Upper lobe of left lung (tissue), 6 donors: ENCODE data around the gene SPINDOC. TPM values are rescaled to one million over a fixed set of nuclear protein-coding genes. Genes with fewer than 3 reads are reported as not detected.

Experiments
- ATAC-seq, 2 donors: fragments of 200-7000 bp; cut with Tn5 transposase; one replicate each; pipeline ENCODE4 v1.9.1; 2022; ENCODE audit warnings: mild to moderate bottlenecking in 2 of 2, moderate library complexity in 2 of 2; ENCODE audit not compliant: low FRiP score in 2 of 2
- DNase-seq, 2 donors: peaks; one replicate each; pipeline ENCODE4 v3.0.0-alpha.2; 2019 to 2020
- H3K27ac ChIP-seq, 4 donors: fragments of 200-600 bp; sonication (generic); one replicate each; pipeline ENCODE4 v1.5.1; 2016 to 2019
- H3K27me3 ChIP-seq, 4 donors: fragments of 200-600 bp; sonication (generic); one replicate each; pipeline ENCODE4 v1.5.1; 2017 to 2019
- H3K36me3 ChIP-seq, 4 donors: fragments of 200-600 bp; sonication (generic); one replicate each; pipeline ENCODE4 v1.5.1; 2016 to 2019
- H3K4me1 ChIP-seq, 4 donors: fragments of 200-600 bp; sonication (generic); one replicate each; pipeline ENCODE4 v1.5.1; 2018 to 2019
- H3K4me3 ChIP-seq, 4 donors: fragments of 200-600 bp; sonication (generic); one replicate each; pipeline ENCODE4 v1.5.1; 2017 to 2019; ENCODE audit warnings: mild to moderate bottlenecking in 2 of 4, moderate library complexity in 1 of 4
- H3K9me3 ChIP-seq, 4 donors: fragments of 200-600 bp; sonication (generic); one replicate each; pipeline ENCODE4 v1.5.1; 2018 to 2019
- EP300 ChIP-seq, 4 donors: sonication (generic); formaldehyde crosslinking; IDR thresholded peaks; one replicate each; pipeline ENCODE4 v1.5.1; 2017; ENCODE audit warnings: antibody characterized with exemption in 4 of 4, control low read depth in 2 of 4
- POLR2A ChIP-seq, 4 donors: fragments of 450-650 bp; IDR thresholded peaks; one replicate each; pipeline ENCODE4 v1.5.1; 2016 to 2017; ENCODE audit warnings: antibody characterized with exemption in 4 of 4, mild to moderate bottlenecking in 2 of 4
- POLR2AphosphoS5 ChIP-seq, 2 donors: sonication (generic); formaldehyde crosslinking; IDR thresholded peaks; one replicate each; pipeline ENCODE4 v1.5.1; 2017; ENCODE audit warnings: antibody characterized with exemption in 2 of 2
- WGBS, 2 donors: methylation state at CpG; one replicate each; pipeline ENCODE4 v1.1.5; 2017 to 2018; 5-methylcytosine and 5-hydroxymethylcytosine counted together
- total RNA-seq, 6 donors: library from RNA; depleted of rRNA in 4 of 6; stranded (reverse); fragments of >200 nt in 4 of 6; gene quantifications; one replicate each; pipeline versions ENCODE4 v1.1.0 to v1.2.1, GENCODE V29; 2016 to 2021
- TF ChIP-seq, protein P1 (sequence below), 6 experiments: fragments of 450-650 bp in 4 of 6; fragments of 200-600 bp in 2 of 6; sonication (generic) in 2 of 6; IDR thresholded peaks; one replicate each; pipeline ENCODE4 v1.5.1; 2016 to 2019; ENCODE audit warnings: antibody characterized with exemption in 6 of 6
- donor health status: DM: no; HTN: no; CAD: no; lungs with moderate emphysema.
- donor health status: DM: no; HTN: yes; CAD: no; lungs with severe emphysema.

The SPINDOC gene
- total RNA-seq, 6 donors from 2014 or later: 9.0 to 22.5 (median 16.3) TPM

DNA sequence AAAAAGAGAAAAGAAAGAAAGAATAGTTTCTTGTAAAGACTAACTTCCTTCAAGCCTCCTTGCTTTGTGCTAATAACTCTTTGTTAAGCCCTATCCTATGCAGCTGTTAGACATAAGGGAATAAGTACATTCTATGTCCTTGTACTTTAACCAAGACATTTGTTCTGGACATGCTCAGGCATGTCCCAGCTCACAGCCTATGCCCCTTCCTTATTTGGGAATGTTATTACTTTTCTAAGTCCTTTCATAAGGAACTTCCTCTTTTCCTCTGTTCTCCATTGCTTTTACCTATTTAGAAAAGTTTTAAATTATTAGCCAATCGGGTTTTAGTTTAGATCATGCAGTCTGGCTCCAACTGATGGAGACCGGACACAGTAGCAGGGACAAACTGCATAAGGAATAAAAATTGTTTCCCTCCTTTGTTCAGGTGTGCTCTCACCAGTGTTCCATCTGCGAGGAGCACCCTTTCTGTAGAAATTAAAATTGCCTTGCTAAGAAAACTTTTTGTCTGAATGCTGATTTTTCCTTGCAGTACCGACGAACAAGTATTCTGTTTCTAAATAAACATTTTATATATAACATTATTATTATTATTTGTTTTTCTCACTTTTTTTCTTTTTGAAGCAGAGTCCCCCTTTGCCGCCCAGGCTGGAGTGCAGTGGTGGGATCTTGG lies 21.6 kb upstream of the SPINDOC start:
- Histone ChIP-seq H3K27ac (no peak overlapping the region), H3K27me3 (no peaks in the 10 kb centered on the region), H3K9me3 (peaks cover 0 to 19% (median 15%) of the 10 kb centered on the region in 4 donors), H3K36me3 (no peaks in the 10 kb centered on the region), H3K4me3 (no peak overlapping the region), H3K4me1 (no peaks in the 10 kb centered on the region)
- TF ChIP-seq, protein P1, sequence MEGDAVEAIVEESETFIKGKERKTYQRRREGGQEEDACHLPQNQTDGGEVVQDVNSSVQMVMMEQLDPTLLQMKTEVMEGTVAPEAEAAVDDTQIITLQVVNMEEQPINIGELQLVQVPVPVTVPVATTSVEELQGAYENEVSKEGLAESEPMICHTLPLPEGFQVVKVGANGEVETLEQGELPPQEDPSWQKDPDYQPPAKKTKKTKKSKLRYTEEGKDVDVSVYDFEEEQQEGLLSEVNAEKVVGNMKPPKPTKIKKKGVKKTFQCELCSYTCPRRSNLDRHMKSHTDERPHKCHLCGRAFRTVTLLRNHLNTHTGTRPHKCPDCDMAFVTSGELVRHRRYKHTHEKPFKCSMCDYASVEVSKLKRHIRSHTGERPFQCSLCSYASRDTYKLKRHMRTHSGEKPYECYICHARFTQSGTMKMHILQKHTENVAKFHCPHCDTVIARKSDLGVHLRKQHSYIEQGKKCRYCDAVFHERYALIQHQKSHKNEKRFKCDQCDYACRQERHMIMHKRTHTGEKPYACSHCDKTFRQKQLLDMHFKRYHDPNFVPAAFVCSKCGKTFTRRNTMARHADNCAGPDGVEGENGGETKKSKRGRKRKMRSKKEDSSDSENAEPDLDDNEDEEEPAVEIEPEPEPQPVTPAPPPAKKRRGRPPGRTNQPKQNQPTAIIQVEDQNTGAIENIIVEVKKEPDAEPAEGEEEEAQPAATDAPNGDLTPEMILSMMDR (IDR thresholded peaks at IDR 0.05): no peak
- TF ChIP-seq POLR2A (IDR thresholded peaks at IDR 0.05) (no peak), POLR2AphosphoS5 (IDR thresholded peaks at IDR 0.05) (no peak), EP300 (IDR thresholded peaks at IDR 0.05) (no peak)
- DNase-seq: no peak
- WGBS, 2 donors: 94 to 97% methylated on average over 6 of the region's 6 CpGs
- no peak for ATAC-seq

DNA sequence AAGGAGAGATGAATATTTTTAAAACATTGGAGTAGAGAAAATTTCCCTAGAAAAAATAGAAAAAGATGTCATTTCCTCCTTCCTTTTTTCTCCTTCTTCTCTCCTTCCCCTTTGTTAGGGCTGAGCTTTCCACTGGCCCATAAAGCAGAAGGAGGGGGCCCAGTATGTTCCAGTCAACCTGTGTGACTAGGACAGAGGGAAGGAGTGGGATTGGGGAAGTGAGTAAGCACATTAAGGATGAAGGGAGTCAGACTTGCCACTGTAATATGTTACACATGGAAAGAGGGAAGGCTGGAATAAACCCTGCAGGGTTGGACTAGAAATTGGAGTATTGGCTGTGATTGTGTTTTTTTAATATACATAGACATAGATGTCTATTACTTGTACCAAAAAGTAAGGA lies 20.1 kb upstream of the SPINDOC start:
- ATAC-seq: no peak

DNA sequence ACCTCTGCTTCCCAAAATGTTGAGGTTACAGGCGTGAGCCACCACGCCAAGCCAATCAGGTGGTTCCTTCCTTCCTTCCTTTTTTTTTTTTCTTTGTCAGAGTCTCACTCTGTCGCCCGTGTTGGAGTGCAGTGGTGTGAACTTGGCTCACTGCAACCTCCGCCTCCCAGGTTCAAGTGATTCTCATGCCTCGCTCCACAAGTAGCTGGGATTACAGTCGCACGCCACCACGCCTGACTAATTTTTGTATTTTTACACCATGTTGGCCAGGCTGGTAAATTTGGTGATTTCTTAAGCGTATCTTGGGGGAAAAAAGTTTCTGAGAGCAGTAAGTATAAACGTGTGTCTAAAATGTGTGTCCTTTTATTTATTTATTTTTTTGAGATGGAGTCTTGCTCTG lies 18.2 kb upstream of the SPINDOC start:
- WGBS, 2 donors: 67% methylated on average over 11 of the region's 11 CpGs
- ATAC-seq (no peak), DNase-seq (no peak)
- Histone ChIP-seq H3K9me3 (peaks cover 0 to 19% (median 15%) of the 10 kb centered on the region in 4 donors), H3K4me1 (no peaks in the 10 kb centered on the region), H3K36me3 (no peaks in the 10 kb centered on the region), H3K4me3 (no peak overlapping the region), H3K27me3 (no peaks in the 10 kb centered on the region), H3K27ac (no peak overlapping the region)
- TF ChIP-seq POLR2A (IDR thresholded peaks at IDR 0.05) (no peak), EP300 (IDR thresholded peaks at IDR 0.05) (no peak), POLR2AphosphoS5 (IDR thresholded peaks at IDR 0.05) (no peak)
- TF ChIP-seq, protein P1 (IDR thresholded peaks at IDR 0.05): no peak

More for the DNA sequence above, 20.1 kb upstream of the SPINDOC start:
- Histone ChIP-seq H3K27ac (no peak overlapping the region), H3K27me3 (no peaks in the 10 kb centered on the region), H3K9me3 (peaks cover 0 to 19% (median 15%) of the 10 kb centered on the region in 4 donors), H3K36me3 (no peaks in the 10 kb centered on the region), H3K4me1 (no peaks in the 10 kb centered on the region), H3K4me3 (no peak overlapping the region)
- TF ChIP-seq EP300 (IDR thresholded peaks at IDR 0.05) (no peak), POLR2A (IDR thresholded peaks at IDR 0.05) (no peak), POLR2AphosphoS5 (IDR thresholded peaks at IDR 0.05) (no peak)
- TF ChIP-seq, protein P1 (IDR thresholded peaks at IDR 0.05): no peak
- DNase-seq: no peak

DNA sequence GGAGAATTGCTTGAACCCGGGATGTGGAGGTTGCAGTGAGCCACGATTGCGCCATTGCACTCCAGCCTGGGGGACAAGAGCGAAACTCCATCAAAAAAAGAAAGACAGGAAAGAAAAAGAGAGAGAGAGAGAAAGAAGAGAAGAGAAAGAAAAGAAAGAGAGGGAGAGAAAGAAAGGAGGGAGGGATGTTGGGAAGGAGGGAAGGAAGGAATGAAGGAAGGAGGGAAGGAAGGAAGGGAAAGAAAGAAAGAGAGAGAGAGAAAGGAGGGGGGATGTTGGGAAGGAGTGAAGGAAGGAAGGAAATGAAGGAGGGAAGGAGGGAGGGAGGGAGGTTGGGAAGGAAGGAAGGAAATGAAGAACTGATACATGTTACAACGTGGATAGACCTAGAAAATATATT lies 12.3 kb upstream of the SPINDOC start:
- Histone ChIP-seq H3K27ac (no peak overlapping the region), H3K27me3 (no peaks in the 10 kb centered on the region), H3K36me3 (no peaks in the 10 kb centered on the region), H3K4me1 (peaks cover 0 to 1% (median 0%) of the 10 kb centered on the region in 4 donors), H3K9me3 (no peaks in the 10 kb centered on the region), H3K4me3 (no peak overlapping the region)
- TF ChIP-seq, protein P1 (IDR thresholded peaks at IDR 0.05): no peak
- TF ChIP-seq POLR2A (IDR thresholded peaks at IDR 0.05) (no peak), POLR2AphosphoS5 (IDR thresholded peaks at IDR 0.05) (no peak), EP300 (IDR thresholded peaks at IDR 0.05) (no peak)
- WGBS, 2 donors: 81 to 87% methylated on average over 5 of the region's 5 CpGs
- ATAC-seq (no peak), DNase-seq (no peak)
